GM19463 (cell line): Measurements from ENCODE around the gene PCNX1.
"Not testable (repeated sequence)": the region's sequence is repeated elsewhere in the genome, so short reads cannot be mapped to it uniquely, and the experiment has no call there.

ENCODE experiments used
- ATAC-seq: cut with Tn5 transposase; IDR thresholded peaks from one replicate; pipeline ENCODE4 v1.9.1; 2021; ENCODE audit warnings: mild to moderate bottlenecking, moderate library complexity; ENCODE audit not compliant: unreplicated experiment

Gene PCNX1

DNA sequence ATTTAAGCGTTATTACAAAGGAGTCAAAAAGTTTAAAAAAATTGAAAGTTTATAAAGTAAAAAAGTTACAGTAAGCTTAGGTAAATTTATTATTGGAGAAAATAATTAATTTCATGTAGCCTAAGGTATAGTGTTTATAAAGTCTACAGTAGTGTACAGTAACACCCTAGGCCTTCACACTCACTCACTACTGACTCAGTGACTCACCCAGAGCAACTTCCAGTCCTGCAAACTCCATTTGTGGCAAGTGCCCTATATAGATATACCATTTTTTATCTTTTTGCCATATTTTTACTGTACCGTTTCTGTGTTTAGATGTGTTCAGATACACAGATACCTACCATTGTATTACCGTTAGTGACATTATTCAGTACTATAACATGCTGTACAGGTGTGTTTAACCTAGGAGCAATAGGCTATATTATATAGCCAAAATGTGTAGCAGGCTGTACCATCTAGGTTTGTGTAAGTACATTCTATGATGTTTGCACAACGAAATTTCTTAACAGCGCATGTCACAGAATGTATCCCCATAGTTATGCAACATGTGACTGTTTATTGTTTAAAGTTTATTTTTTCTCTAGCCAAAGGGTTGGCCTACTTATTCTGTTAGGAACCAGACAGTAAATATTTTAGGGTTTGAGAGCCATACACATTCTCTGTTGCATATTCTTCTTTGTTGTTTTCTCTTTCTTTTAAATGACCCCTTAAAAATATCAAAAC, 155.5 kb downstream of the PCNX1 start:
- ATAC-seq, result no peak

DNA sequence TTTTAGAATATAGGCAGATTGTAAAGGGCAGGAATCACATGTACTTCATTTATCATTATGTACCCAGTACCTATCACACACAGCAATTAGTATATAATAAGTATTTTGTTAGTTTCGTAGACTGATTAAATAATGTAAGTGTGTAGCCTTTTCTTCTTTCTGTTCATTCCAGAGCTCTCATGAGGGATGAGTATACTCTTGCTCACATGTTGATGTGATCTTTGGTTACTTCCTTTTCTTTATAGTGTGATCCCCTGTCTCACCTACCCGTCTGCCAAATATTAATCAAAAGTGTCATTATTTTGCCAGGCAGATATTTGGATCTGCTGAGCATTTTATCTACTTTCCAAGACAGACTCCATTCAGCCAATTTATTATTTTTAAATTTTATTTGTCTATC, 156.1 kb downstream of the PCNX1 start:
- no peak for ATAC-seq

DNA sequence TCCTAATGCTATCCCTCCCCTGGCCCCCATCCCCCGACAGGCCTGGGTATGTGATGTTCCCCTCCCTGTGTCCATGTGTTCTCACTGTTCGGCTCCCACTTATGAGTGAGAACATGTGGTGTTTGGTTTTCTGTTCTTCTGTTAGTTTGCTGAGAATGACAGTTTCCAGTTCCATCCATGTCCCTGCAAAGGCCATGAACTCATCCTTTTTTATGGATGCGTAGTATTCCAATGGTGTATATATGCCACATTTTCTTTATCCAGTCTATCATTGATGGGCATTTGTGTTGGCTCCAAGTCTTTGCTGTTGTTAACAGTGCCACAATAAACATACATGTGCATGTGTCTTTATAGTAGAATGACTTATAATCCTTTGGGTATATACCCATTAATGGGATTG, 157.5 kb downstream of the PCNX1 start:
- ATAC-seq, result not testable (repeated sequence)

DNA sequence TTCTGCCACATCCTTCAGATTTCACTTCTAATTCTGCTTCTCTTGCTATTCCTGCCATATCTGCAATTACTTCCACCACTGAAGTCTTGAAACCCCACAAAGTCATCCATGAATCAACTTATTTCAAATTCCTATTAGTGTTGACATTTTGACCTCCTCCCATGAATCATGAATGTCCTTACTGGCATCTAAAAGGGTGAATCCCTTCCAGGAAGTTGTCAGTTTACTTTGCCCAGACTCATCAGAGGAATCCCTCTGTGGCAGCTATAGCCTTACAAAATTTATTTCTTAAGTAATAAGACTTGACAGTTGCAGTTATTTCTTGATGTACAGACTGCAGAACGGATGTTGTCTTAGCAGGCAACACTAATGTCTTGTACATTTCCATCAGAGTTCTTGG, 162.9 kb downstream of the PCNX1 start:
- ATAC-seq, result no peak

DNA sequence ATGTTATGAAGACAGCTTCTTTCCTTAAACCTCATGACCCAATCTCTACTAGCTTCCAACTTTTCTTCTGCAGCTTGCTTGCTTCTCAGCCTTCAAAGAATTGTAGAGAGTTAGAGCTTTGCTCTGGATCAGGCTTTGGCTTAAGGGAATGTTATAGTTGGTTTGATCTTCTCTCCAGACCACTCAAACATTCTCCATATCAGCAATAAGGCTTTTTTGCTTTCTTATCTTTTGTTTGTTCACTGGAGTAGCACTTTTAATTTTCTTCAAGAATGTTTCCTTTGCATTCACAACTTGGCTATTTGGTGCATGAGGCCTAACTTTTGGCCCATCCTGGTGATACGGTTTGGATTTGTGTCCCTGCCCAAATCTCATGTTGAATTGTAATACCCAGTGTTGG, 163.8 kb downstream of the PCNX1 start:
- ATAC-seq, result no peak

DNA sequence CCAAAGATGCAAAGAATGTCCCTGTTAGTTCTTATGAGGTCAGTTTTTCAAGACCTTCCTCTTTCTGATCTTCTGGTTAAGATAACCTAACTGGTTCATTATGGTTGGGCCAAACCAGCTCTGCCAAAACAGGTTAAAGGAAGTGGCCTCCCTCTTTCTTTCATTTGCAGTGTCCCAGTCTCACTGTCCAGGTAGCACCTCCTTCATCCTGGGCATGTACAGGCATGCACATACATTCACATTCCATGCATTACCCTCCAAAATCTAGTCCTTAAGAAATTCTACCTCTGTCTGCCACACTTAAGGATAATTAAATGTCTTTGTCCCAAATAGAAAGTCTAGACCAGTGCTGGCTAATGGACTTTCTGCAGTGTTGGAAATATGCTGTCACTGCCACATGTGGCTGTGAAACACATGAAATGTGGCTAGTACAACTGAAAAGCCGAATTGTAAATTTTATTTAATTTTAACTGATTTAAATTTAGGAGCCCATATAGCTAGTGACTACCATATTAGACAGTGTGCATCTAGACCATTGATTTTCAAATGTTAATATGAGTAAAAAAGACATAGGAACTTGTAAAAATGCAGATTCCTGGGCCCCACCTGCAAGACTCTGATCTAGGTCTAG, 169.3 kb downstream of the PCNX1 start:
- ATAC-seq, result no peak

DNA sequence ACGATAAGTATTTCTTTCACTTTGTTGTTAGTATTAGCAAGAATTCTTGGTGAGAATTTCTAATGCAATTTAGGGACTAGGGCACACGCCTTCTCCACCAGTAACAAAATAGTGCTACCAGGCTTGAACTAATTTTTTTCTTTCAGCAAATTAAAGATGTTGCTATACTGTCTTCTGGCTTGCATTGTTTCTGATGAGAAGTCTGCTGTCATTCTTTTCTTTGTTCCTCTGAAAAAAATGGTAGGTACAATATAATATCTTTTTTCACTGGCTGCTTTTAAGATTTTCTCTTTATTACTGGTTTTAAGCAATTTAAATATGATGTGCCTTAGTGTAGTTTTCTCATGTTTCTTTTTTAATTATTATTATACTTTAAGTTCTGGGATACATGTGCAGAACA, 171.2 kb downstream of the PCNX1 start:
- no peak for ATAC-seq

DNA sequence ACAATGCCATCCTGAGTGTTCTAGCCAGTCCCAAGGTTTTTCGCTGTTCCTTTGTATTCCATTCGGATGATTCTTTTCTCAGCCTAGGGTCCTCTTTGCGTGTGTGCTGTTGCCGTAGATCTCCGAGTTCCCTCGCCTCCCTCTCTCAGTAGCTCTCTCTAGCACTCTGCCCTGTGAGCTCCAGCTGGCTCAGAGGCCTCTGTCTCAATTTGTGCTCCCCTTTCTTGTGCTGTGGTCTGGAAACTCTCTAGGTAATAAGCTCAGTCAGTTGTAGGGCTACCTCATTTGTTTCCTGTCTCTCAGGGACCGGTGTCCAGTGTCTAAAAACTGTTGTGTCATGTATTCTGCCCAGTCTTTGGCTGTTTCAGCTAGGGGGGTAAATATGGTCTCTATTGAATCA, 179.3 kb downstream of the PCNX1 start:
- ATAC-seq, result no peak

DNA sequence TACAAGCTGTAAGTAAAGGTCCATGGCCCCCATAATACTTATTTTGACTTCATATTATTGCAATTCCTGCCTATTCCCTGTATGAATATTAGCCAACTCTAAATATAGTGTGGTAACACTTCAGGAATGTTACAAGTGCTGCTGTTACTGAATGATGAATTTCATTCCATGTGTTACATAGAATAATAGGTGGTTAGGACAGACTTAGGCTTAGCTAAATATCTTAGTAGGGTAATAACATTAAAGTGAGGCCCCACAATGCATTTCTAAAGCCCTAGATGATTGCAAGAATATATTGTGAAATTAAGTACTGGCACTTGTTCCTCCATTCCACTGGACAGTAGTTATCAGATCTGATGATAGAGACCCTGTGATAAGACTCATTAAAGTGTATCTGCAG, 182.7 kb downstream of the PCNX1 start:
- ATAC-seq, result no peak

DNA sequence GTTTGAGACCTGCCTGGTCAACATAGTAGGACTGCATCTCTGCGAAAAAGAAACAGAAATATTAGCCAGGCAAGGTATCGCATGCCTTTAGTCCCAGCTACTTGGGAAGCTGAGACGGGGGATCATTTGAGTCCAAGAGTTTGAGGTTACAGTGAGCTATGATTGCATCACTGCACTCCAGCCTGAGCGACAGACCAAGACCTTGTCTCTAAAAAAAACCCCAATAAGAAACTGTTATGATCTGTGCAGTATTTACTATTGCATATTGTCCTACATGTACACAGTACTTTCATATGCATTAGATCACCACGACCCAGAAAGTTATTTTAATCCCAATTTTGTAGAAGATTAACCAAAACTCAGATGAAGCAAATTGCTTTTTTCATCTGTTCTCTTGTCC, 187.5 kb downstream of the PCNX1 start:
- ATAC-seq, result no peak

DNA sequence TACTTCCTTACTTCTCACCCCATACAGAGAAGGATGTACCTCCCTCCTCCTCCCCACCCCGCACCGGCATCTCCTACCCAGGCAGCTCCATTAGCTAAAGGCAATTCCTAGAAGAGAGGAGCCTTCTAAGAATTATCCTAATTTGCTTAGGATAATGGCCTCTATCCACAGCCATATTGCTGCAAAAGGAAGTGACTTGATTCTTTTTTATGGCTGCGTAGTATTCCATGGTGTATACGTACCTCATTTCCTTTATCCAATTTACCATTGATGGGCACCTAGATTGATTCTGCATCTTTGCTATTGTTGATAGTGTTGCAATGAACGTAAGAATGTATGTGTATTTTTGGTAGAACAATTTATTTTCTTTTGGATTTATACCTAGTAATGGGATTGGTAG, 189.7 kb downstream of the PCNX1 start:
- no peak for ATAC-seq

DNA sequence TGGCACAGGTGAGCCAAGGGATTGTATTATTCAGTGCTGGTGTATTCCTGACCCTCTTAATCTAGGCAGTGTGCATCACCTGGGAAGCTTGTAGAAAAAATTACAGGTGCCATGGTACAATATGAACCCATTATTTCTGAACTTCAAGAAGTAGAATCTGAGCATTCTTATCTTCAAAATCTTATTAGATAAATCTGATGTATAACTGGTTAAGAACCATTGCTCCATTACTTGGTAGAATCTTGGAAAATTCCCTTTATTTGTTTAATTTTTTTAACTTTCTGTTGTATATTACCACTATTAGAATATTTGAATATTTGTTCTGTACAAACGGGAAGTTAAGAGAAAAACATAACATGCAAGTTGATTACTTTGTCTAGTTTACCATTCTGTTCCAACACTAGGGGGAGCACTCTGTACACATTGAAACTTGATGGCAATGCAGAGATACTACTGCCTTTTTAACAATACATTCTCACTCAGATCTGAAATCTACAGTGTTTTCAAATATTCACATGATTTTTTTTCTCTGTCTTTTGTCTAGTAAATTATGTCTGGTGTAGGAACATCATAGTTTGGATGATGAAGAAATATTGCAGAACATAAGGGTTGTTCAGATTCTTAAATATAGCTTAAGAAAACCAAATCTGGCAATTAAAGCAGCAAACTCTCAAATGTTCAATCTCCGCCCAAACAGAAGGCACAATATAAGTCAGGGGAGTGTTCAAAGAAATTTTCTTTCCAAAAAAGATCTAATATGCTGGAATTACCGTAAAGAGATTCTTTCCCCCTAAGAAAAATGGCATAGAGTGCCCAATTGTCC, 196.6 kb downstream of the PCNX1 start:
- no peak for ATAC-seq

DNA sequence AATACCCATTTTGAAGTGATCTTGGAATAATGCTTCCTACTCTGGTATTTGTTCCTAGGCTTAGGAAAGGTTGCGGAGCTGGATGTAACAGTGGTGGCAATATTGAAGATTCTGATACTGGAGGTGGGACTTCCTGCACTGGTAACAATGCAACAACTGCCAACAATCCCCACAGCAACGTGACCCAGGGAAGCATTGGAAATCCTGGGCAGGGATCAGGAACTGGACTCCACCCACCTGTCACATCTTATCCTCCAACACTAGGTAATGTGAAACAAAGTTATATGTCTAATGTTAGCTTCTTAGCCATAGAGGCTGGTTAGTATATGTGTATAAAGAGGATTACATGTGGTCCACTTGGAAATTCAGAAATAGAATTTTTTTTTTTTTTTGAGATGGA, 197.9 kb downstream of the PCNX1 start:
- ATAC-seq, result no peak

DNA sequence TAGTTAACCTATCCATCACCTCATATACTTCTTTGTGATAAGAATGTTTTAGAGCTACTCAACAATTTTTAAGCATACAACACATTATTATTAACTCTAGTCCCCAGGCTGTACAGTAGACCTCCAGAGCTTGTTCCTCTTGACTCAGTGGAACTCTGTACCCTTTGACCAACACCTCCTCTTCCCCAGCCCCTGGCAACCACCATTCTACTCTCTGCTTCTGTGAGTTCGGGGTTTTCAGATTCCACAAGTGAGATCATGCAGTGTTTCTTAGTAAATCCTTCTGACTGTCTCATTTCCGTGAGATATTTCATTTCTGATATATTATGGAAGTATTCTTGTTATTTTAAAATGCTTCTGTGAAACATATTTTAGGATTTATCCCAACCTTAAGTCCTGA, 200.7 kb downstream of the PCNX1 start:
- no peak for ATAC-seq

DNA sequence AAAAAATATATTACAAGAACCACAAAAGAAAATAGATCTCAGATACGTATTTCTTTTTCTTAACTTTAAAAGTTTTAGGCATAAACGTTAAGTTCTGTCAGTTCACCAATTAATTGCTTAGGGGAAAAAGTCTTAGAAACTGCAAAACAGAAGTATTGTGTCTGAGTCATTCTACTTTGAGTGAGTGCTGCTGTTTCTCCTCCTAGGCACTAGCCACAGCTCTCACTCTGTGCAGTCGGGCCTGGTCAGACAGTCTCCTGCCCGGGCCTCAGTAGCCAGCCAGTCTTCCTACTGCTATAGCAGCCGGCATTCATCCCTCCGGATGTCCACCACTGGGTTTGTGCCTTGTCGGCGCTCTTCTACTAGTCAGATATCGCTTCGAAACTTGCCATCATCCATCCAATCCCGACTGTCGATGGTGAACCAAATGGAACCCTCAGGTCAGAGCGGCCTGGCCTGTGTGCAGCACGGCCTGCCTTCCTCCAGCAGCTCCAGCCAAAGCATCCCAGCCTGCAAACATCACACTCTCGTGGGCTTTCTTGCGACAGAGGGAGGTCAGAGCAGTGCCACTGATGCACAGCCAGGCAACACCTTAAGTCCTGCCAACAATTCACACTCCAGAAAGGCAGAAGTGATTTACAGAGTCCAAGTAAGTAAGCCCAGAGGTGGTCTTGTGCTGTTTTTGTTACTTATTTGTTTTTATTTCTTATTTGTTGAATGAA, 201.3 kb downstream of the PCNX1 start:
- no peak for ATAC-seq

DNA sequence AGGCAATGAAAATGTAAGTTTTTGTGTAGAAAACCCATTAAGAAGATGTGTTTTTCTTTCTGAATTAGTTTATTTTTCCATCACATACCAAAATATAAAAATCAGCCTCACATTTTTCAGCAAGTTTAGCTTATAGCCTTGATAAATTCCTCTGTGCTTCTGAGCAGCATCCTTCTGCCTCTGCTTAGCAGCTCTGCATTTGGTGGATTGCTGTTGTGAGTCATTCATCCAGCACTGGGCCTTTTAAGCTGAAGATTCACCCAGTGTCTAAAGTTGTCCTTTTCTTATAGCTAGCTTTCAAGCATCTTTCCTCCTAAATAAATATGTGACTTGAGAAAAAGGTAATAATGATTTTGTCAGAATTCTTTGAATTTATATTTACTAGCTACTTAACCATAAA, 206.1 kb downstream of the PCNX1 start:
- ATAC-seq, result no peak

DNA sequence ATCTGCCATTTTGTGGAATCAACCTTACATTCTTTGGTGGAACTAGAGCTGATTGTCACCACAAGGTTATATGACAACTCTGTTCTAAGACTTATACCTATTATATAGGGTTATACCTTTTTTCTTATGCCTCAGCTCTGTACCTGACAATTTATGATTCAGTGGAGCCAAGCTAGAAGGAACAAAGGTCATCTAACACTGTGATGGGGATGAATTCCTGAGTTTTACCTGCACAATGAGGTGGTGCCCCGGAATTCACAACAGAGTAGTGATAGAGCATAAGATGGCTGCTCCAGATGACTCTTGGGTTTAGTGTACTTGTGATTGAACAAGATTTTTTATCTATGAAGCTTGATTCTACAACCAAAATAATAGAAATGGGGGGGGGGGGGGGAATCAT, 207.3 kb downstream of the PCNX1 start:
- ATAC-seq, result no peak

DNA sequence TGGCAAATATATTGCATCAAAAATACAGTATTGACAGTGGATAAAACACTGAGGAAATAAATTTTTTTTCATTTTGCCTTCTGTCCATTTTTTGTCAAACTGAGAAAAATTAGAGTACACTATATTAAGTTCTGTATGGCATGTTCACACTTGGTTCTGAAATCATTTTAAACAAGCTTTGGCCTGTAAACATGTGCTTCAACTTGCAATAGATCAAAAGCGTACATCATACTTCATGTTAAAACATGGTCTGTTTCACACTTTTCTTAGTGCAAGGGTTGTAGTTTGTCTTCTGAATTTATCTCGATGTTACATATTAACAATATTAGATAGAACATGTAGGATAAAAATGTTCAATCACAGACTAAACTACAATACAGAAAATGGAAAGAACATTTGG, 208.0 kb downstream of the PCNX1 start:
- no peak for ATAC-seq

DNA sequence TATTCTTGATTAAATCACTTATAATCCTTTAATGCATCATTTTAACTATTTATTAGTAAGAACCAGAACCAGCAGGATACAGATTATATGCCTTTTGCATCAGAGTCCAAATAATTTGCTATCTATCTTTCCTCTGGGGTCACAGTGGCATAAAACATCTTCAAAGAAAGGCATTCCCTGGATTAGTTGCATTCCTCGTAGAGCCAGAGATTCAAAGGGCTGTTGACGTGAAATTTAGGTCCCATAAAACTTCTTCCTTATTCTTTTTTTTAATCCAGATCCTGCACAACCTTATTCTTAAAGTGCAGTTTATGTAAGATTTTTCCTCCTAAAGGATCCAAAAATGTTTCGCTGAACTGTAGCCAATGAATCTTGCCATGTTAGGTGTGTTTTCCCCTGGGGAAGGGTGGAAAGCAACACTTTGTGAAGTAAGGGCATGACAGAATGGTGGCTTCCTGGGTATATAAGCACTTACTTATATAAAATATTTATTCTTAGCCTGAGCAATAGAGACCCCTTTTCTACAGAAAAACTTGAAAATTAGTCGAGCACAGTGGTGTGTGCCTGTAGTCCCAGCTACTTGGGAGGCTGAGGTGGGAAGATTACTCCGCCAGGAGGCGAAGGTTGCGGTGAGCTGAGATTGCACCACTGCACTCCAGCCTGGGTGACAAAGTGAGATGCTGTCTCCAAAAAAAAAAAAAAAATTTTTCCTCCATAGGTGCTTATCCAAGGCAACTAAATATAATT, 208.7 kb downstream of the PCNX1 start:
- ATAC-seq, result peak; percentile 17

DNA sequence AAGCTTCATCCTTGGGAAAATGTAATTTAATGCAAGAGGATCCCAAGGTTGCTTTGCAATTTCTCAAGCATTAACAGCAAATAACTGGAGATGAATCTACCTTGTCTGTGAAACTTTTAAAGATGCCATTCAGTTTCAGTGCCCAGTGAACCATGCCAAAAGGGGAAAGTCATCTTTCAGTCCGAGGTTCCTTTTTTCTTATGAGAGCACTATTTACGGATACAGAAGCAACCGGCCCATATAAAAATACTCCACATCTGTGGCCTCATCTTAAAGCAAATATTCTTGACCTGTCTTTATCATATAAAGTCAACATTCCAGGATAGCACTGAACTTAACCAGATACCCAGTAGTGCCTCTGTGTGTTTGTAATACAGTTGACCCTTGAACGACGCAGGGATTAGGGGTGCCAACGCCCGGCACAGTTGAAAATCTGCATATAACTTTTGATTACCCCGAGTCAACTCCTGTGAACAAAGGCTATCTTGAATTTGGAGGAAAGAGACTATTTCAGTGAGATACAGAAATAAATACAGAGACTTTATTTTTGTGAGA, 209.4 kb downstream of the PCNX1 start:
- ATAC-seq, result peak; percentile 40
